HCT116 (cell line): Measurements from ENCODE around the gene ST8SIA3.

Experiments used
- SRF ChIP-seq: IDR thresholded peaks from 2 replicates; pipeline ENCODE4 v1.6.1; 2012; ENCODE audit warnings: low read depth
- TCF7L2 ChIP-seq: IDR thresholded peaks from 2 replicates; pipeline ENCODE4 v1.7.0; 2011; ENCODE audit warnings: borderline replicate concordance, inconsistent platforms; ENCODE audit not compliant: insufficient read depth, insufficient read length; ENCODE audit errors: extremely low read depth
- TF ChIP-seq, protein P1 (sequence below), 3 experiments: fragments of 200-600 bp in 1 of 3; sonication (generic) in 1 of 3; IDR thresholded peaks in 2 of 3; conservative IDR thresholded peaks in 1 of 3; 2 replicates each; pipeline ENCODE4 v1.5.1; 2012 to 2017; ENCODE audit warnings: low read depth in 2 of 3, low read length in 2 of 3, antibody characterized with exemption in 1 of 3, borderline replicate concordance in 1 of 3, control low read depth in 1 of 3, mild to moderate bottlenecking in 1 of 3, mixed read lengths in 1 of 3, mixed run types in 1 of 3, moderate library complexity in 1 of 3; ENCODE audit not compliant: insufficient read depth in 1 of 3

DNA sequence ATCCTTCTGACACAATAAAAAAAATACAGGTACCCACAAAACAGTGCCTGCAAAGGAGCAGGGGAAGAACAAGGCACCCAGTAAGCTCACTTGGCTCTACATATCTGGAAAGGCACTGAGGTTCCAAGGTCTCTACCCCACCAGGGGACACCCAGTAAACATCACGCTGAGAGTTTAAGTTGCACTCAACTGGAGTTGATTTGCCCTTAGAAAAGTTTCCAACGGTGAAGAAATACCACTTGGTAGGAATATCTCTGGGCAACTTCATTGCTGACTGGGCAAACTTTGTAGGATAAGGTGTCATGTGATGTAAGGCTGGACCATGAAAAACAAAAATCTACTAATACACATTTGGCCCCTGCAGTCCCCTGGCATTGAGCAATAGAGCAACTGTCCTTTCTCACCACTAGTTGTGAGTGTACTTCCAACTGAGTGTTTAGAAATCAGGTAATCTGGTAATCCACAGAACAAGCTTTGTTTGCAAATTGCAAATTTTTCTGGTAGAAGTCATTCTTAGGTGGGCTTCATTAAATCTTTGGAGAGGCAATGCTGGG lies 14.2 kb downstream of the ST8SIA3 start:
- TF ChIP-seq, protein P1, sequence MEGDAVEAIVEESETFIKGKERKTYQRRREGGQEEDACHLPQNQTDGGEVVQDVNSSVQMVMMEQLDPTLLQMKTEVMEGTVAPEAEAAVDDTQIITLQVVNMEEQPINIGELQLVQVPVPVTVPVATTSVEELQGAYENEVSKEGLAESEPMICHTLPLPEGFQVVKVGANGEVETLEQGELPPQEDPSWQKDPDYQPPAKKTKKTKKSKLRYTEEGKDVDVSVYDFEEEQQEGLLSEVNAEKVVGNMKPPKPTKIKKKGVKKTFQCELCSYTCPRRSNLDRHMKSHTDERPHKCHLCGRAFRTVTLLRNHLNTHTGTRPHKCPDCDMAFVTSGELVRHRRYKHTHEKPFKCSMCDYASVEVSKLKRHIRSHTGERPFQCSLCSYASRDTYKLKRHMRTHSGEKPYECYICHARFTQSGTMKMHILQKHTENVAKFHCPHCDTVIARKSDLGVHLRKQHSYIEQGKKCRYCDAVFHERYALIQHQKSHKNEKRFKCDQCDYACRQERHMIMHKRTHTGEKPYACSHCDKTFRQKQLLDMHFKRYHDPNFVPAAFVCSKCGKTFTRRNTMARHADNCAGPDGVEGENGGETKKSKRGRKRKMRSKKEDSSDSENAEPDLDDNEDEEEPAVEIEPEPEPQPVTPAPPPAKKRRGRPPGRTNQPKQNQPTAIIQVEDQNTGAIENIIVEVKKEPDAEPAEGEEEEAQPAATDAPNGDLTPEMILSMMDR (IDR thresholded peaks at IDR 0.05 in 2 of 3, conservative IDR thresholded peaks at IDR 0.05 in 1 of 3; ENCODE audit: borderline replicate concordance in 1 of 3, insufficient read depth in 1 of 3, low read depth in 2 of 3, low read length in 2 of 3): no peak
- TF ChIP-seq TCF7L2 (no peak), SRF (no peak)
